K562 (cell line): Measurements from ENCODE around the gene MYCL. TPM values are rescaled to one million over a fixed set of nuclear protein-coding genes. Genes with fewer than 3 reads are reported as not detected.
A peak's percentile ranks its signal among the peaks of the same experiment; 100 is the strongest.

Experiments
- ADNP ChIP-seq: fragments of 200-800 bp; sonication (Bioruptor generic); IDR thresholded peaks from 2 replicates; pipeline ENCODE4 v1.6.1; 2016; ENCODE audit warnings: missing genetic modification characterization, missing compliant biosample characterization
- ARNT ChIP-seq, 2 experiments: fragments of 450-650 bp; IDR thresholded peaks; 2 replicates each; pipeline ENCODE4 v1.6.1; 2016; ENCODE audit warnings: mild to moderate bottlenecking in 1 of 2
- ELF4 ChIP-seq: fragments of 450-650 bp; formaldehyde crosslinking; IDR thresholded peaks from 2 replicates; pipeline ENCODE4 v1.4.0; 2022; ENCODE audit warnings: missing genetic modification characterization
- ETS2 ChIP-seq: IDR thresholded peaks from 2 replicates; pipeline ENCODE4 v1.6.1; 2016; ENCODE audit warnings: borderline replicate concordance, missing genetic modification characterization, mild to moderate bottlenecking, moderate library complexity, missing compliant biosample characterization; ENCODE audit not compliant: poor library complexity, severe bottlenecking
- FOXA3 ChIP-seq, 2 experiments: fragments of 450-650 bp in 1 of 2; sonication (generic) in 1 of 2; formaldehyde crosslinking; IDR thresholded peaks in 1 of 2; conservative IDR thresholded peaks in 1 of 2; 2 replicates each; pipeline versions ENCODE4 v1.4.0 to v1.8.0; 2020 to 2022; ENCODE audit warnings: mild to moderate bottlenecking in 2 of 2, missing genetic modification reagents in 1 of 2
- KDM2B ChIP-seq: fragments of 250-450 bp; sonication (Bioruptor Pico); IDR thresholded peaks from 2 replicates; pipeline ENCODE4 v1.8.0; 2021; ENCODE audit warnings: mild to moderate bottlenecking, moderate library complexity
- KLF1 ChIP-seq: fragments of 450-650 bp; IDR thresholded peaks from 2 replicates; pipeline ENCODE4 v1.6.1; 2016; ENCODE audit warnings: missing genetic modification characterization, missing compliant biosample characterization
- MEF2A ChIP-seq: IDR thresholded peaks from 2 replicates; pipeline ENCODE4 v1.6.1; 2011; ENCODE audit warnings: low read depth, mild to moderate bottlenecking, low read length, moderate library complexity; ENCODE audit not compliant: control insufficient read depth
- NBN ChIP-seq: fragments of 450-650 bp; IDR thresholded peaks from 2 replicates; pipeline ENCODE4 v1.6.1; 2016; ENCODE audit warnings: low read depth, mild to moderate bottlenecking
- YY1 ChIP-seq, 3 experiments: IDR thresholded peaks; 2 replicates each; pipeline ENCODE4 v1.6.1; 2011; ENCODE audit warnings: low read length in 2 of 3, mild to moderate bottlenecking in 2 of 3, moderate library complexity in 2 of 3, borderline replicate concordance in 1 of 3, control low read depth in 1 of 3, low read depth in 1 of 3; ENCODE audit not compliant: insufficient read depth in 3 of 3, insufficient replicate concordance in 2 of 3, control insufficient read depth in 1 of 3, insufficient read length in 1 of 3; ENCODE audit errors: extremely low read depth in 1 of 3
- ZFP30 ChIP-seq: fragments of 250-450 bp; sonication (Bioruptor Pico); IDR thresholded peaks from 2 replicates; pipeline ENCODE4 v1.8.0; 2022; ENCODE audit warnings: moderate library complexity, mild to moderate bottlenecking, inconsistent platforms, borderline replicate concordance
- ZNF282 ChIP-seq: sonication (generic); formaldehyde crosslinking; IDR thresholded peaks from 2 replicates; pipeline ENCODE4 v1.8.1; 2023; ENCODE audit warnings: missing genetic modification reagents
- ZNF384 ChIP-seq: IDR thresholded peaks from 2 replicates; pipeline ENCODE4 v1.6.1; 2012; ENCODE audit warnings: low read depth, low read length, improper control_type of control experiment
- ZNF586 ChIP-seq: fragments of 450-650 bp; formaldehyde crosslinking; conservative IDR thresholded peaks from 2 replicates; pipeline ENCODE4 v1.4.0; 2020; ENCODE audit warnings: mild to moderate bottlenecking, moderate library complexity
- polyA plus RNA-seq, 8 experiments: library from polyadenylated mRNA; depleted of rRNA in 4 of 8; stranded (reverse) in 5 of 8; unstranded in 3 of 8; fragments of >200 nt; fragmentation: Nextera tagmentation in 2 of 8; fragmentation: Illumina TruSeq in 1 of 8; extraction: Ambion mirVana in 2 of 8; extraction: Trizol in 1 of 8; gene quantifications; 2 replicates each; pipeline versions ENCODE4 v1.2.1 to v1.2.3, GENCODE V29; 2011 to 2014; ENCODE audit warnings: inconsistent platforms in 1 of 8, missing spikeins in 1 of 8
- total RNA-seq, 7 experiments: library from RNA; depleted of rRNA in 6 of 7; stranded (reverse); fragments of >200 nt in 6 of 7; fragmentation: Illumina TruSeq in 2 of 7; extraction: Trizol in 2 of 7; gene quantifications; 2 replicates each; pipeline versions ENCODE4 v1.2.1 to v1.2.3, GENCODE V29; 2011 to 2021; ENCODE audit warnings: low replicate concordance in 1 of 7
- TF ChIP-seq, protein P1 (sequence below): sonication (generic); formaldehyde crosslinking; IDR thresholded peaks from 2 replicates; pipeline ENCODE4 v1.8.1; 2022; ENCODE audit warnings: missing genetic modification reagents
- TF ChIP-seq, protein P2 (sequence below): fragments of 250-450 bp; sonication (Bioruptor Pico); IDR thresholded peaks from 2 replicates; pipeline ENCODE4 v1.4.0; 2020
- TF ChIP-seq, protein P3 (sequence below): fragments of 450-650 bp; IDR thresholded peaks from one replicate; pipeline ENCODE4 v1.6.1; 2018; ENCODE audit warnings: mild to moderate bottlenecking, moderate library complexity; ENCODE audit not compliant: partially characterized antibody
- TF ChIP-seq, protein P4 (sequence below): fragments of 450-650 bp; IDR thresholded peaks from 2 replicates; pipeline ENCODE4 v1.6.1; 2017; ENCODE audit warnings: mild to moderate bottlenecking, moderate library complexity

MYCL gene
- total and polyA plus RNA-seq, 9 of the 15 experiments (the other 6 are each of a cell fraction or from before 2014, with no cell fraction given): 3.5 to 22.0 (median 12.8) TPM

GRCh38 chr1:39926343-39926793 lies 24.7 kb upstream of the MYCL start (continued):
- no peak for TF ChIP-seq ADNP
- TF ChIP-seq, protein P1, sequence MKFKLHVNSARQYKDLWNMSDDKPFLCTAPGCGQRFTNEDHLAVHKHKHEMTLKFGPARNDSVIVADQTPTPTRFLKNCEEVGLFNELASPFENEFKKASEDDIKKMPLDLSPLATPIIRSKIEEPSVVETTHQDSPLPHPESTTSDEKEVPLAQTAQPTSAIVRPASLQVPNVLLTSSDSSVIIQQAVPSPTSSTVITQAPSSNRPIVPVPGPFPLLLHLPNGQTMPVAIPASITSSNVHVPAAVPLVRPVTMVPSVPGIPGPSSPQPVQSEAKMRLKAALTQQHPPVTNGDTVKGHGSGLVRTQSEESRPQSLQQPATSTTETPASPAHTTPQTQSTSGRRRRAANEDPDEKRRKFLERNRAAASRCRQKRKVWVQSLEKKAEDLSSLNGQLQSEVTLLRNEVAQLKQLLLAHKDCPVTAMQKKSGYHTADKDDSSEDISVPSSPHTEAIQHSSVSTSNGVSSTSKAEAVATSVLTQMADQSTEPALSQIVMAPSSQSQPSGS (CRISPR knock-in tag): 0 out of 2 replicates have a peak, but pooled peaks have one; percentile 40
- no peak for TF ChIP-seq ZNF384
- TF ChIP-seq KLF1 (tag): no peak
- no peak for TF ChIP-seq ARNT (IDR thresholded peaks at IDR 0.05)
- no peak for TF ChIP-seq NBN
- TF ChIP-seq KDM2B (CRISPR knock-in tag): no peak
- TF ChIP-seq ETS2 (tag): no peak
- no peak for TF ChIP-seq YY1 (IDR thresholded peaks at IDR 0.05; ENCODE audit: borderline replicate concordance in 1 of 3, control insufficient read depth in 1 of 3, extremely low read depth in 1 of 3, insufficient read depth in 3 of 3, insufficient read length in 1 of 3, insufficient replicate concordance in 2 of 3, low read depth in 1 of 3, low read length in 2 of 3)
- TF ChIP-seq, protein P2, sequence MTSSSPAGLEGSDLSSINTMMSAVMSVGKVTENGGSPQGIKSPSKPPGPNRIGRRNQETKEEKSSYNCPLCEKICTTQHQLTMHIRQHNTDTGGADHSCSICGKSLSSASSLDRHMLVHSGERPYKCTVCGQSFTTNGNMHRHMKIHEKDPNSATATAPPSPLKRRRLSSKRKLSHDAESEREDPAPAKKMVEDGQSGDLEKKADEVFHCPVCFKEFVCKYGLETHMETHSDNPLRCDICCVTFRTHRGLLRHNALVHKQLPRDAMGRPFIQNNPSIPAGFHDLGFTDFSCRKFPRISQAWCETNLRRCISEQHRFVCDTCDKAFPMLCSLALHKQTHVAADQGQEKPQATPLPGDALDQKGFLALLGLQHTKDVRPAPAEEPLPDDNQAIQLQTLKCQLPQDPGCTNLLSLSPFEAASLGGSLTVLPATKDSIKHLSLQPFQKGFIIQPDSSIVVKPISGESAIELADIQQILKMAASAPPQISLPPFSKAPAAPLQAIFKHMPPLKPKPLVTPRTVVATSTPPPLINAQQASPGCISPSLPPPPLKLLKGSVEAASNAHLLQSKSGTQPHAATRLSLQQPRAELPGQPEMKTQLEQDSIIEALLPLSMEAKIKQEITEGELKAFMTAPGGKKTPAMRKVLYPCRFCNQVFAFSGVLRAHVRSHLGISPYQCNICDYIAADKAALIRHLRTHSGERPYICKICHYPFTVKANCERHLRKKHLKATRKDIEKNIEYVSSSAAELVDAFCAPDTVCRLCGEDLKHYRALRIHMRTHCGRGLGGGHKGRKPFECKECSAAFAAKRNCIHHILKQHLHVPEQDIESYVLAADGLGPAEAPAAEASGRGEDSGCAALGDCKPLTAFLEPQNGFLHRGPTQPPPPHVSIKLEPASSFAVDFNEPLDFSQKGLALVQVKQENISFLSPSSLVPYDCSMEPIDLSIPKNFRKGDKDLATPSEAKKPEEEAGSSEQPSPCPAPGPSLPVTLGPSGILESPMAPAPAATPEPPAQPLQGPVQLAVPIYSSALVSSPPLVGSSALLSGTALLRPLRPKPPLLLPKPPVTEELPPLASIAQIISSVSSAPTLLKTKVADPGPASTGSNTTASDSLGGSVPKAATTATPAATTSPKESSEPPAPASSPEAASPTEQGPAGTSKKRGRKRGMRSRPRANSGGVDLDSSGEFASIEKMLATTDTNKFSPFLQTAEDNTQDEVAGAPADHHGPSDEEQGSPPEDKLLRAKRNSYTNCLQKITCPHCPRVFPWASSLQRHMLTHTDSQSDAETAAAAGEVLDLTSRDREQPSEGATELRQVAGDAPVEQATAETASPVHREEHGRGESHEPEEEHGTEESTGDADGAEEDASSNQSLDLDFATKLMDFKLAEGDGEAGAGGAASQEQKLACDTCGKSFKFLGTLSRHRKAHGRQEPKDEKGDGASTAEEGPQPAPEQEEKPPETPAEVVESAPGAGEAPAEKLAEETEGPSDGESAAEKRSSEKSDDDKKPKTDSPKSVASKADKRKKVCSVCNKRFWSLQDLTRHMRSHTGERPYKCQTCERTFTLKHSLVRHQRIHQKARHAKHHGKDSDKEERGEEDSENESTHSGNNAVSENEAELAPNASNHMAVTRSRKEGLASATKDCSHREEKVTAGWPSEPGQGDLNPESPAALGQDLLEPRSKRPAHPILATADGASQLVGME: no peak
- TF ChIP-seq, protein P3, sequence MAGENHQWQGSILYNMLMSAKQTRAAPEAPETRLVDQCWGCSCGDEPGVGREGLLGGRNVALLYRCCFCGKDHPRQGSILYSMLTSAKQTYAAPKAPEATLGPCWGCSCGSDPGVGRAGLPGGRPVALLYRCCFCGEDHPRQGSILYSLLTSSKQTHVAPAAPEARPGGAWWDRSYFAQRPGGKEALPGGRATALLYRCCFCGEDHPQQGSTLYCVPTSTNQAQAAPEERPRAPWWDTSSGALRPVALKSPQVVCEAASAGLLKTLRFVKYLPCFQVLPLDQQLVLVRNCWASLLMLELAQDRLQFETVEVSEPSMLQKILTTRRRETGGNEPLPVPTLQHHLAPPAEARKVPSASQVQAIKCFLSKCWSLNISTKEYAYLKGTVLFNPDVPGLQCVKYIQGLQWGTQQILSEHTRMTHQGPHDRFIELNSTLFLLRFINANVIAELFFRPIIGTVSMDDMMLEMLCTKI: no peak
- no peak for TF ChIP-seq ZNF586
- no peak for TF ChIP-seq FOXA3 (CRISPR knock-in tag; conservative IDR thresholded peaks at IDR 0.05 in 1 of 2, IDR thresholded peaks at IDR 0.05 in 1 of 2)
- no peak for TF ChIP-seq ELF4 (CRISPR knock-in tag)
- TF ChIP-seq ZNF282: 0 out of 2 replicates have a peak, but pooled peaks have one; percentile 58
- no peak for TF ChIP-seq MEF2A
- no peak for TF ChIP-seq ZFP30 (CRISPR knock-in tag)
- TF ChIP-seq, protein P4, sequence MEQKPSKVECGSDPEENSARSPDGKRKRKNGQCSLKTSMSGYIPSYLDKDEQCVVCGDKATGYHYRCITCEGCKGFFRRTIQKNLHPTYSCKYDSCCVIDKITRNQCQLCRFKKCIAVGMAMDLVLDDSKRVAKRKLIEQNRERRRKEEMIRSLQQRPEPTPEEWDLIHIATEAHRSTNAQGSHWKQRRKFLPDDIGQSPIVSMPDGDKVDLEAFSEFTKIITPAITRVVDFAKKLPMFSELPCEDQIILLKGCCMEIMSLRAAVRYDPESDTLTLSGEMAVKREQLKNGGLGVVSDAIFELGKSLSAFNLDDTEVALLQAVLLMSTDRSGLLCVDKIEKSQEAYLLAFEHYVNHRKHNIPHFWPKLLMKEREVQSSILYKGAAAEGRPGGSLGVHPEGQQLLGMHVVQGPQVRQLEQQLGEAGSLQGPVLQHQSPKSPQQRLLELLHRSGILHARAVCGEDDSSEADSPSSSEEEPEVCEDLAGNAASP: no peak
